Cardiac muscle cell (in vitro differentiated cells and primary cell): ENCODE measurements around the gene PDE10A. TPM values are rescaled to one million over a fixed set of nuclear protein-coding genes. Genes with fewer than 3 reads are reported as not detected.
A peak's percentile ranks its signal among the peaks of the same experiment; 100 is the strongest.

ENCODE experiments used
- DNase-seq, 2 donors: peaks; one replicate each; pipeline versions ENCODE4 v3.0.0 to v3.0.0-alpha.2; 2010 to 2017; ENCODE audit warnings: low read depth in 1 of 2, low spot score in 1 of 2
- H3K27ac ChIP-seq: fragments of 200-600 bp; sonication (generic); 2 replicates; pipeline ENCODE4 v1.5.1; 2016
- H3K27me3 ChIP-seq: fragments of 200-600 bp; sonication (generic); 2 replicates; pipeline ENCODE4 v1.6.0; 2016; ENCODE audit warnings: control low read depth
- H3K36me3 ChIP-seq: fragments of 200-600 bp; sonication (generic); 2 replicates; pipeline ENCODE4 v1.5.1; 2016; ENCODE audit warnings: control low read depth
- H3K4me1 ChIP-seq: fragments of 200-600 bp; sonication (generic); 2 replicates; pipeline ENCODE4 v1.8.1; 2017; ENCODE audit warnings: low read depth, mild to moderate bottlenecking, mixed run types
- H3K4me3 ChIP-seq: fragments of 200-600 bp; sonication (generic); 2 replicates; pipeline ENCODE4 v1.5.1; 2016; ENCODE audit warnings: mild to moderate bottlenecking
- H3K9me3 ChIP-seq: fragments of 200-600 bp; sonication (generic); 2 replicates; pipeline ENCODE4 v1.5.1; 2017; ENCODE audit warnings: low read depth, mild to moderate bottlenecking, control low read depth
- polyA plus RNA-seq: library from polyadenylated mRNA; unstranded; fragments of >200 nt; fragmentation: Nextera tagmentation; extraction: Ambion mirVana; gene quantifications from 2 replicates; pipeline ENCODE4 v1.2.1, GENCODE V29; 2016
- total RNA-seq: library from RNA; depleted of rRNA; stranded (reverse); fragments of >200 nt; gene quantifications from 2 replicates; pipeline ENCODE4 v1.2.3, GENCODE V29; 2016
- TF ChIP-seq, protein P1 (sequence below): IDR thresholded peaks from 2 replicates; pipeline ENCODE4 v1.5.1; 2012; ENCODE audit warnings: low read depth, mild to moderate bottlenecking, low read length

PDE10A gene
- total and polyA plus RNA-seq, 2 experiments from 2014 or later: 0.82 to 5.4 TPM

DNA sequence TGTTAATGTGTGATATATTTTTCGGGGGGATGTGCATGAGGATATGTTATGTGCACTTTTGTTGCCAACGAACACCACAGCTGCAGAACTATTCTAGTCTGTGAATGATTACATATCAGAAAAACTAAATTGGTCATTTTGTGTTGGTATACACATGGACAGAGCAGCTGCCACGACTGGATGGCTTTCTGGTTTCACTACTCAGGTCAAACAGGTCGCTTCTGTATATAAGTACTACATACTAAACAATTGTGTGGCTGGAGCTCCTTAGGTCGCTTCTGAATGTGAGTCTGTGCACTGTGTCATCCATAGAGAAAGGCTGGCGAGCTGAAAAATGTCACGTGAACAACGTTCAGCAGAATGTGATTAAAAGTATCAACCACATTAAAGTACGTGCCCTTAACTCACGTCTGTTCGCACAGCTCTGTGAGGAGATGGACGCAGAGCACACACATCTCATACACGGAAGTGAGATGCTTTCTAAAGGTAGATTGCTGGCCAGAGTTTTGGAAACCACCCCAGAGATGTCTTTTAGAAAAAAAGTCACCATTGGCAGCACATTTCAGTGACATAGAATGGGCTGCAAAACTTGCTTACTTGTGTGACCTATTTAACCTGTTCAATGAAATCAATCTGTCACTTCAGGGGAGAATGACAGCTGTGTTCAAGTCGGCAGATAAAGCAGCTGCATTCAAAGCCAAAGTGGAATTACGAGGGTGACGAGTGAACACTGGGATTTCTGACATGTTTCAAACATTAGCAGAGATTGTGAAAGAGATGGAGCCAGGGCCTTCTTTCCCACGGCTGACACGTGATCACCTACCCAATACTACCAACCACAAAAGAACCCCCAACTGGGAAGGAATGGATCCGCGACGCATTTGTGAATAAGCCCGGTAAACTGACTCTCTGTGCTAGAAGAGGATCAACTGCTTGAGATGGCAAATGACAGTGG lies 176.6 kb downstream of the PDE10A start:
- no peak overlapping the region for H3K27ac ChIP-seq
- H3K36me3 ChIP-seq: no peaks in the 10 kb centered on the region
- peak; percentile 16 to 61 for DNase-seq
- no peaks in the 10 kb centered on the region for H3K9me3 ChIP-seq
- no peaks in the 10 kb centered on the region for H3K27me3 ChIP-seq
- H3K4me1 ChIP-seq: peaks cover 17% of the 10 kb centered on the region
- no peak overlapping the region for H3K4me3 ChIP-seq
- TF ChIP-seq, protein P1, sequence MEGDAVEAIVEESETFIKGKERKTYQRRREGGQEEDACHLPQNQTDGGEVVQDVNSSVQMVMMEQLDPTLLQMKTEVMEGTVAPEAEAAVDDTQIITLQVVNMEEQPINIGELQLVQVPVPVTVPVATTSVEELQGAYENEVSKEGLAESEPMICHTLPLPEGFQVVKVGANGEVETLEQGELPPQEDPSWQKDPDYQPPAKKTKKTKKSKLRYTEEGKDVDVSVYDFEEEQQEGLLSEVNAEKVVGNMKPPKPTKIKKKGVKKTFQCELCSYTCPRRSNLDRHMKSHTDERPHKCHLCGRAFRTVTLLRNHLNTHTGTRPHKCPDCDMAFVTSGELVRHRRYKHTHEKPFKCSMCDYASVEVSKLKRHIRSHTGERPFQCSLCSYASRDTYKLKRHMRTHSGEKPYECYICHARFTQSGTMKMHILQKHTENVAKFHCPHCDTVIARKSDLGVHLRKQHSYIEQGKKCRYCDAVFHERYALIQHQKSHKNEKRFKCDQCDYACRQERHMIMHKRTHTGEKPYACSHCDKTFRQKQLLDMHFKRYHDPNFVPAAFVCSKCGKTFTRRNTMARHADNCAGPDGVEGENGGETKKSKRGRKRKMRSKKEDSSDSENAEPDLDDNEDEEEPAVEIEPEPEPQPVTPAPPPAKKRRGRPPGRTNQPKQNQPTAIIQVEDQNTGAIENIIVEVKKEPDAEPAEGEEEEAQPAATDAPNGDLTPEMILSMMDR: no peak

DNA sequence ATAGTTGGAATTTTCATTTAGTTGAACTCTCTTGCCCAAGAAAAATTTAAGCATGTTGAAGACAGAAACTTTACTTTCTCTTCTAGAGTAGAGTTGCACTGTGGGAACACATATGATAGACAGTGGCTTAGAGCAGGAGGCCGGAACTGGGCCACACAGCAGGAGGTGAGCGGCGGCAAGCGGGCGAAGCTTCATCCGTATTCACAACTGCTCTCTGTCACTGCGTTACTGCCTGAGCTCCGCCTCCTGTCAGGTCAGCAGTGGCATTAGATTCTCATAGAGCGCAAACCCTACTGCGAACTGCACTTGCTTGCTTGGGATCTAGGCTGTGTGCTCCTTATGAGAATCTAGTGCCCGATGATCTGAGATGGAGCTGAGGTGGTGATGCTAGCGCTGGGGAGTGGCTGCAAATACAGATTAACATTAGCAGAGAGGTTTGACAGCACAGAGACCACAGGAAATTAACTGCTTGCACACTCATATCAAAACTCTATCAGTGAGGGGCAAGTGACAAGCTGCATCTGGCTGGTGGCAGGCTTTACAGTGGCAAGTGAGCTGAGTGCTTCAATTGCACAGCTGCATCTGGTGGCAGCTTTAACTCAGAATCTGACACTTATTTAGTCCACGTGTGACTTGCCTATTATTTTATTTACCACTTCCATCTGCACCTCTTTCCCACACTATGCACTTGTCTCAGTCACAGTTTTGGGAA lies 178.7 kb downstream of the PDE10A start:
- no peaks in the 10 kb centered on the region for H3K36me3 ChIP-seq
- H3K4me1 ChIP-seq: peaks cover 17% of the 10 kb centered on the region
- TF ChIP-seq, protein P1: no peak
- DNase-seq: no peak
- no peak overlapping the region for H3K4me3 ChIP-seq
- H3K27me3 ChIP-seq: no peaks in the 10 kb centered on the region
- no peaks in the 10 kb centered on the region for H3K9me3 ChIP-seq
- H3K27ac ChIP-seq: no peak overlapping the region

DNA sequence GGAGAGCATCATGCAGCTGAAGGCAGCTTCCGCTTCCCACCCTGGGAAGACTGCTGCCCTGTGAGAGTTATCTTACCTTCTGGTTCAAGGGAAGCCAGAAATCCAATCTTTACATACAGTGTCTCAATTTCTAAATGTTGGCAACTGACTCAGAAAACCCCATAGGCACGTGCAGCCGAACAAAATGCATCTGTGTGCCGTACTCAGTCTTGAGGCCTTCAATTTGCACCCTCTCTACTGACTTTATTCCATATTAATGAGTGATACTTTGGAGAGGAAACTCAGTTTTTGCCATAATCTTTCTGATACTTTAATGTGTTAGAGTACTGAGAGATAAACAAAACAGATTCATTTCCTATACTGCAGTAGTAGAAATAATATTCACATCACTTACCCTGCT lies 181.1 kb downstream of the PDE10A start:
- TF ChIP-seq, protein P1: no peak
- no peaks in the 10 kb centered on the region for H3K36me3 ChIP-seq
- peaks cover 10% of the 10 kb centered on the region for H3K4me1 ChIP-seq
- no peaks in the 10 kb centered on the region for H3K9me3 ChIP-seq
- H3K27ac ChIP-seq: no peak overlapping the region
- DNase-seq: no peak
- no peak overlapping the region for H3K4me3 ChIP-seq
- H3K27me3 ChIP-seq: no peaks in the 10 kb centered on the region

DNA sequence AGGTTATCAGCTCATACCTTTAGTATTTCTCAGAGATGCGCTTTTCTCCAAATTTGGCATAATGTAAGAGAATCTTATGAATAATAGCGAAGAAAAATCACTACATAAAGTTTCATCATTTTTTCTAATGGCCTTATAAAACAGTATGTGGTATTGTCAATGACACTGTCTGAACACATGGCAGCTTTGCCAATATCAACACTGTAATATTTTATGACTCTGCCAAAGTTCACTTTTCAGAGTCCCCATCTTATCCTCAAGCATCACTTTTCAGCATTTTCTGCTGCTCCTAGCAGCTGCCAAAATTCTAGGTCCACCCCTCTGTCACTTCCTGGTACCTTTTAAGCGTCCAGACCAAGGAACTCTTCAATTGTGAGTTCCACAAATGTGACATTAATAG lies 182.1 kb downstream of the PDE10A start:
- H3K27ac ChIP-seq: no peak overlapping the region
- H3K4me3 ChIP-seq: no peak overlapping the region
- H3K36me3 ChIP-seq: no peaks in the 10 kb centered on the region
- TF ChIP-seq, protein P1: no peak
- no peak for DNase-seq
- H3K4me1 ChIP-seq: peaks cover under 1% of the 10 kb centered on the region
- H3K9me3 ChIP-seq: no peaks in the 10 kb centered on the region
- no peaks in the 10 kb centered on the region for H3K27me3 ChIP-seq

DNA sequence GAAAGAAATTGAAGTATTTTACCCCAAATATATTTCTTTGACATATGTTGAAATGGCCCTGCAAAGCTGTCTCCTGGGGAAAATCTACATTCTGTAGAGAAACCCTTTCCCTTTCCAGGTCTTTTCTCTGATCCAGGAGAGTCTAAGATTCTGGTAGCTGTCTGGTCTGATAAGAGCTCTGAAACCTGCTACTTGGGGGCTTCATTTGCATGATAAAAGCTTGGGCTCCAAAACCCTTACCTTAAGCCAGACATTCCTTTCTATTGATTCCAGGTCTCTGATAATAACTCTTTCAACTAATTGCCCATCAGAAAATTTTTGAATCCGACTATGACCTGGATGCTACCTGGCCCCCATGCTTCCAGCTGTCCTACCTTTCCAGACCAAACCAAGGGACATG lies 184.5 kb downstream of the PDE10A start:
- Histone ChIP-seq H3K27ac (no peak overlapping the region), H3K27me3 (no peaks in the 10 kb centered on the region), H3K36me3 (no peaks in the 10 kb centered on the region), H3K4me1 (no peaks in the 10 kb centered on the region), H3K9me3 (no peaks in the 10 kb centered on the region), H3K4me3 (no peak overlapping the region)
- TF ChIP-seq, protein P1: no peak
- DNase-seq: no peak
